Measurements from ENCODE around the gene MACO1. TPM values are rescaled to one million over a fixed set of nuclear protein-coding genes. Genes with fewer than 3 reads are reported as not detected.

The MACO1 gene
- total and polyA plus RNA-seq, 9 of the 15 experiments (the other 6 are each of a cell fraction or from before 2014, with no cell fraction given) = 4.6 to 28.4 (median 21.7) TPM

- TF ChIP-seq AFF4 (CRISPR knock-in tag; IDR thresholded peaks at IDR 0.05) (no peak), ZZZ3 (IDR thresholded peaks at IDR 0.05) (no peak), ZNF780A (CRISPR knock-in tag; IDR thresholded peaks at IDR 0.05) (no peak), CBX3 (IDR thresholded peaks at IDR 0.05; ENCODE audit: borderline replicate concordance in 1 of 2, low read length in 2 of 2) (no peak), ZNF740 (CRISPR knock-in tag; IDR thresholded peaks at IDR 0.05) (peak; percentile 83), ZNF740 (tag; IDR thresholded peaks at IDR 0.05) (no peak; a peak in 1 of 4 replicates), ILK (tag; IDR thresholded peaks at IDR 0.05; ENCODE audit: borderline replicate concordance, low read depth) (no peak), CHD1 (IDR thresholded peaks at IDR 0.05; ENCODE audit: low read length) (no peak), RBM15 (IDR thresholded peaks at IDR 0.05; ENCODE audit: insufficient read depth, low read length) (no peak), ETS2 (tag; IDR thresholded peaks at IDR 0.05; ENCODE audit: borderline replicate concordance, poor library complexity, severe bottlenecking) (no peak), ZNF512 (tag; IDR thresholded peaks at IDR 0.05) (no peak)
- TF ChIP-seq, protein P1, sequence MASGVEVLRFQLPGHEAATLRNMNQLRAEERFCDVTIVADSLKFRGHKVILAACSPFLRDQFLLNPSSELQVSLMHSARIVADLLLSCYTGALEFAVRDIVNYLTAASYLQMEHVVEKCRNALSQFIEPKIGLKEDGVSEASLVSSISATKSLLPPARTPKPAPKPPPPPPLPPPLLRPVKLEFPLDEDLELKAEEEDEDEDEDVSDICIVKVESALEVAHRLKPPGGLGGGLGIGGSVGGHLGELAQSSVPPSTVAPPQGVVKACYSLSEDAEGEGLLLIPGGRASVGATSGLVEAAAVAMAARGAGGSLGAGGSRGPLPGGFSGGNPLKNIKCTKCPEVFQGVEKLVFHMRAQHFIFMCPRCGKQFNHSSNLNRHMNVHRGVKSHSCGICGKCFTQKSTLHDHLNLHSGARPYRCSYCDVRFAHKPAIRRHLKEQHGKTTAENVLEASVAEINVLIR (CRISPR knock-in tag; IDR thresholded peaks at IDR 0.05) = no peak
- TF ChIP-seq, protein P2, sequence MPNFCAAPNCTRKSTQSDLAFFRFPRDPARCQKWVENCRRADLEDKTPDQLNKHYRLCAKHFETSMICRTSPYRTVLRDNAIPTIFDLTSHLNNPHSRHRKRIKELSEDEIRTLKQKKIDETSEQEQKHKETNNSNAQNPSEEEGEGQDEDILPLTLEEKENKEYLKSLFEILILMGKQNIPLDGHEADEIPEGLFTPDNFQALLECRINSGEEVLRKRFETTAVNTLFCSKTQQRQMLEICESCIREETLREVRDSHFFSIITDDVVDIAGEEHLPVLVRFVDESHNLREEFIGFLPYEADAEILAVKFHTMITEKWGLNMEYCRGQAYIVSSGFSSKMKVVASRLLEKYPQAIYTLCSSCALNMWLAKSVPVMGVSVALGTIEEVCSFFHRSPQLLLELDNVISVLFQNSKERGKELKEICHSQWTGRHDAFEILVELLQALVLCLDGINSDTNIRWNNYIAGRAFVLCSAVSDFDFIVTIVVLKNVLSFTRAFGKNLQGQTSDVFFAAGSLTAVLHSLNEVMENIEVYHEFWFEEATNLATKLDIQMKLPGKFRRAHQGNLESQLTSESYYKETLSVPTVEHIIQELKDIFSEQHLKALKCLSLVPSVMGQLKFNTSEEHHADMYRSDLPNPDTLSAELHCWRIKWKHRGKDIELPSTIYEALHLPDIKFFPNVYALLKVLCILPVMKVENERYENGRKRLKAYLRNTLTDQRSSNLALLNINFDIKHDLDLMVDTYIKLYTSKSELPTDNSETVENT (CRISPR knock-in tag; IDR thresholded peaks at IDR 0.05) = peak; percentile 75
- TF ChIP-seq, protein P3, sequence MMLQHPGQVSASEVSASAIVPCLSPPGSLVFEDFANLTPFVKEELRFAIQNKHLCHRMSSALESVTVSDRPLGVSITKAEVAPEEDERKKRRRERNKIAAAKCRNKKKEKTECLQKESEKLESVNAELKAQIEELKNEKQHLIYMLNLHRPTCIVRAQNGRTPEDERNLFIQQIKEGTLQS (IDR thresholded peaks at IDR 0.05) = no peak
- TF ChIP-seq, protein P3 (CRISPR knock-in tag; conservative IDR thresholded peaks at IDR 0.05) = no peak
These were observed 112.9 kb downstream of the MACO1 start, which contains the start of gene LDLRAP1 (continued) for GRCh38 chr1:25543425-25544242.

Measured in K562 (cell line).